WTC11 (cell line): ENCODE measurements around the gene NGLY1. TPM values are rescaled to one million over a fixed set of nuclear protein-coding genes. Genes with fewer than 3 reads are reported as not detected.

Source experiments
- ATAC-seq: fragments of 200-7000 bp; cut with Tn5 transposase; 2 replicates; pipeline ENCODE4 v1.10.0; 2021; ENCODE audit warnings: mild to moderate bottlenecking, moderate library complexity
- CTCF ChIA-PET: fragments of 300-600 bp; sonication (Branson Sonifier 250); formaldehyde crosslinking; loops from one replicate; lab custom pipeline; 2021; ENCODE audit warnings: antibody characterized with exemption; lab: Charles Lee
- POLR2A ChIA-PET: fragments of 350-600 bp; sonication (Branson Sonifier 250); formaldehyde crosslinking; loops from one replicate; lab custom pipeline; 2021; ENCODE audit warnings: antibody characterized with exemption; lab: Charles Lee
- DNase-seq: peaks from one replicate; pipeline ENCODE4 v3.0.0; 2021; ENCODE audit warnings: low spot score
- H3K27ac Mint-ChIP-seq: 2 replicates; pipeline ENCODE4 v1.8.0; 2021; ENCODE audit warnings: mixed read lengths
- H3K27me3 Mint-ChIP-seq: 2 replicates; pipeline ENCODE4 v1.8.0; 2021; ENCODE audit warnings: low read depth, mild to moderate bottlenecking, moderate library complexity, mixed read lengths
- H3K36me3 Mint-ChIP-seq: 2 replicates; pipeline ENCODE4 v1.8.0; 2021; ENCODE audit warnings: mixed read lengths
- H3K4me1 Mint-ChIP-seq: 2 replicates; pipeline ENCODE4 v1.8.0; 2022; ENCODE audit warnings: mixed read lengths
- H3K4me3 Mint-ChIP-seq: 2 replicates; pipeline ENCODE4 v1.8.0; 2021; ENCODE audit warnings: mild to moderate bottlenecking, moderate library complexity, mixed read lengths
- H3K9me3 Mint-ChIP-seq: 2 replicates; pipeline ENCODE4 v1.8.0; 2021; ENCODE audit warnings: mixed read lengths
- ARID4B ChIP-seq: sonication (generic); formaldehyde crosslinking; IDR thresholded peaks from 2 replicates; pipeline ENCODE4 v1.8.0; 2023; ENCODE audit warnings: missing genetic modification reagents, mild to moderate bottlenecking, borderline replicate concordance
- ATF6 ChIP-seq: sonication (generic); formaldehyde crosslinking; IDR thresholded peaks from 2 replicates; pipeline ENCODE4 v1.8.1; 2023; ENCODE audit warnings: mild to moderate bottlenecking, missing genetic modification reagents
- E2F1 ChIP-seq: sonication (generic); formaldehyde crosslinking; IDR thresholded peaks from 2 replicates; pipeline ENCODE4 v1.8.0; 2022; ENCODE audit warnings: mild to moderate bottlenecking, missing genetic modification reagents
- GRHL2 ChIP-seq: fragments of 250-450 bp; sonication (Bioruptor Pico); IDR thresholded peaks from 2 replicates; pipeline ENCODE4 v1.8.0; 2022; ENCODE audit warnings: mild to moderate bottlenecking, moderate library complexity; ENCODE audit not compliant: insufficient replicate concordance, severe bottlenecking
- JAZF1 ChIP-seq: fragments of 250-450 bp; sonication (Bioruptor Pico); IDR thresholded peaks from 2 replicates; pipeline ENCODE4 v1.9.0; 2021; ENCODE audit warnings: moderate library complexity, mild to moderate bottlenecking, inconsistent platforms
- MYBL2 ChIP-seq: sonication (generic); formaldehyde crosslinking; IDR thresholded peaks from 2 replicates; pipeline ENCODE4 v1.8.1; 2023; ENCODE audit warnings: mild to moderate bottlenecking, moderate library complexity, missing genetic modification reagents
- NFATC4 ChIP-seq: fragments of 250-450 bp; sonication (Bioruptor Pico); IDR thresholded peaks from 2 replicates; pipeline ENCODE4 v1.9.0; 2021; ENCODE audit warnings: mild to moderate bottlenecking
- NR2C2 ChIP-seq: sonication (generic); formaldehyde crosslinking; IDR thresholded peaks from 2 replicates; pipeline ENCODE4 v1.8.0; 2022; ENCODE audit warnings: mild to moderate bottlenecking, missing genetic modification reagents
- SMAD4 ChIP-seq: sonication (generic); formaldehyde crosslinking; IDR thresholded peaks from 2 replicates; pipeline ENCODE4 v1.8.0; 2022; ENCODE audit warnings: mild to moderate bottlenecking, missing genetic modification reagents
- STAT6 ChIP-seq: sonication (generic); formaldehyde crosslinking; conservative IDR thresholded peaks from 2 replicates; pipeline ENCODE4 v1.8.1; 2023; ENCODE audit warnings: mild to moderate bottlenecking, low read depth, missing genetic modification reagents, moderate library complexity
- ZBTB21 ChIP-seq: sonication (generic); formaldehyde crosslinking; IDR thresholded peaks from 2 replicates; pipeline ENCODE4 v1.8.1; 2023; ENCODE audit warnings: mild to moderate bottlenecking, missing genetic modification reagents, borderline replicate concordance
- ZBTB43 ChIP-seq: sonication (generic); formaldehyde crosslinking; IDR thresholded peaks from 2 replicates; pipeline ENCODE4 v1.8.1; 2023; ENCODE audit warnings: mild to moderate bottlenecking, missing genetic modification reagents
- ZNF138 ChIP-seq: sonication (generic); formaldehyde crosslinking; conservative IDR thresholded peaks from 2 replicates; pipeline ENCODE4 v1.8.1; 2022; ENCODE audit warnings: mild to moderate bottlenecking, moderate library complexity, missing genetic modification reagents
- ZNF219 ChIP-seq: sonication (generic); formaldehyde crosslinking; IDR thresholded peaks from 2 replicates; pipeline ENCODE4 v1.8.0; 2023; ENCODE audit warnings: missing genetic modification reagents, mild to moderate bottlenecking, borderline replicate concordance
- ZNF396 ChIP-seq: fragments of 250-450 bp; sonication (Bioruptor Pico); IDR thresholded peaks from 2 replicates; pipeline ENCODE4 v1.8.0; 2021; ENCODE audit warnings: mild to moderate bottlenecking, moderate library complexity, borderline replicate concordance
- ZNF416 ChIP-seq: fragments of 250-450 bp; sonication (Bioruptor Pico); IDR thresholded peaks from 2 replicates; pipeline ENCODE4 v1.9.0; 2021; ENCODE audit warnings: mild to moderate bottlenecking, inconsistent platforms
- ZNF532 ChIP-seq: fragments of 250-450 bp; sonication (Bioruptor Pico); IDR thresholded peaks from 2 replicates; pipeline ENCODE4 v1.9.0; 2021; ENCODE audit warnings: mild to moderate bottlenecking, borderline replicate concordance
- total RNA-seq: library from RNA; stranded (reverse); gene quantifications from 3 replicates; pipeline ENCODE4 v1.2.3, GENCODE V29; 2021

The NGLY1 gene
- total RNA-seq, 1 experiment from 2014 or later = 20.6 TPM

GRCh38 chr3:25781145-25781757 lies 2.0 kb downstream of the NGLY1 start:
- POLR2A ChIA-PET = no interaction called here
- Mint-ChIP-seq H3K4me1 (peaks cover 29% of the 10 kb centered on the region), H3K27me3 (peaks cover 7% of the 10 kb centered on the region), H3K36me3 (peaks cover 19% of the 10 kb centered on the region), H3K27ac (no peak overlapping the region), H3K9me3 (no peaks in the 10 kb centered on the region), H3K4me3 (peak overlapping the region; percentile 83)
- DNase-seq (no peak), ATAC-seq (no peak)
- TF ChIP-seq SMAD4 (CRISPR knock-in tag) = no peak
- TF ChIP-seq NFATC4 (CRISPR knock-in tag) = no peak
- no peak for TF ChIP-seq NR2C2 (CRISPR knock-in tag)
- TF ChIP-seq ZNF416 (CRISPR knock-in tag) = no peak
- no peak for TF ChIP-seq ATF6 (CRISPR knock-in tag)
- TF ChIP-seq ZNF219 (CRISPR knock-in tag) = no peak
- TF ChIP-seq ARID4B (CRISPR knock-in tag) = no peak
- TF ChIP-seq ZNF396 (CRISPR knock-in tag) = no peak
- TF ChIP-seq ZNF138 (CRISPR knock-in tag) = no peak
- TF ChIP-seq ZBTB21 (CRISPR knock-in tag) = no peak
- no peak for TF ChIP-seq MYBL2
- TF ChIP-seq ZBTB43 (CRISPR knock-in tag) = no peak
- TF ChIP-seq STAT6 = no peak
- no peak for TF ChIP-seq GRHL2 (CRISPR knock-in tag)
- no peak for TF ChIP-seq E2F1 (CRISPR knock-in tag)
- TF ChIP-seq JAZF1 = no peak
- no peak for TF ChIP-seq ZNF532 (CRISPR knock-in tag)
- CTCF ChIA-PET = interaction anchor here (1.4 kb wide), 1 partner anchor 76 kb away, joined by 3 read pairs; no protein-coding TSS in a partner anchor
